HEK293 (cell line): Measurements from ENCODE around the gene SKP2.
A peak's percentile ranks its signal among the peaks of the same experiment; 100 is the strongest.

ENCODE experiments used
- CTCF ChIA-PET: fragments of 350-600 bp; formaldehyde crosslinking; extraction: SDS; loops from one replicate; lab custom pipeline; 2021; ENCODE audit warnings: antibody characterized with exemption; lab: Yijun Ruan, JAX
- POLR2A ChIA-PET: fragments of 300-600 bp; formaldehyde crosslinking; extraction: SDS; loops from one replicate; lab custom pipeline; 2020; ENCODE audit warnings: antibody characterized with exemption, inconsistent platforms; lab: Yijun Ruan, JAX
- H3K27ac ChIP-seq: fragments of 200-500 bp; sonication (Bioruptor generic); 2 replicates; pipeline ENCODE4 v1.5.1; 2014; ENCODE audit warnings: low read depth, low read length, control low read depth, inconsistent platforms; ENCODE audit errors: extremely low read depth
- H3K36me3 ChIP-seq, 2 experiments: fragments of 200-500 bp in 1 of 2; sonication (Bioruptor generic) in 1 of 2; 1 replicate in 1 of 2; 2 replicates in 1 of 2; pipeline ENCODE4 v1.5.1; 2014 to 2017; ENCODE audit warnings: inconsistent platforms in 2 of 2, low read length in 2 of 2; ENCODE audit not compliant: control insufficient read depth in 2 of 2, insufficient read depth in 1 of 2
- H3K4me1 ChIP-seq: fragments of 200-500 bp; sonication (Bioruptor generic); 2 replicates; pipeline ENCODE4 v1.5.1; 2014; ENCODE audit warnings: mild to moderate bottlenecking, low read length, inconsistent platforms; ENCODE audit not compliant: control insufficient read depth, insufficient read depth
- H3K4me3 ChIP-seq: 2 replicates; pipeline ENCODE4 v1.5.1; 2011; ENCODE audit warnings: low read depth, mild to moderate bottlenecking, control low read depth, low read length, moderate library complexity
- H3K9me3 ChIP-seq: fragments of 200-500 bp; sonication (Bioruptor generic); 2 replicates; pipeline ENCODE4 v1.5.1; 2014; ENCODE audit warnings: low read depth, low read length, inconsistent platforms; ENCODE audit not compliant: control insufficient read depth, insufficient read depth
- BCL11B ChIP-seq: fragments of 450-650 bp; formaldehyde crosslinking; IDR thresholded peaks from 2 replicates; pipeline ENCODE4 v1.5.1; 2016; ENCODE audit warnings: low read depth, missing biosample characterization, missing genetic modification characterization
- GLI4 ChIP-seq: fragments of 450-650 bp; formaldehyde crosslinking; IDR thresholded peaks from 2 replicates; pipeline ENCODE4 v1.5.1; 2016; ENCODE audit warnings: missing biosample characterization, missing genetic modification characterization
- HOXA7 ChIP-seq: sonication (generic); formaldehyde crosslinking; IDR thresholded peaks from 2 replicates; pipeline ENCODE4 v1.8.1; 2022; ENCODE audit warnings: missing genetic modification reagents, borderline replicate concordance
- KLF1 ChIP-seq: fragments of 450-650 bp; formaldehyde crosslinking; IDR thresholded peaks from 2 replicates; pipeline ENCODE4 v1.5.1; 2016; ENCODE audit warnings: missing biosample characterization, missing genetic modification characterization
- YY2 ChIP-seq: fragments of 450-650 bp; formaldehyde crosslinking; IDR thresholded peaks from 2 replicates; pipeline ENCODE4 v1.5.1; 2016; ENCODE audit warnings: missing biosample characterization, missing genetic modification characterization
- ZFHX2 ChIP-seq: fragments of 450-650 bp; formaldehyde crosslinking; conservative IDR thresholded peaks from 2 replicates; pipeline ENCODE4 v1.5.1; 2016; ENCODE audit warnings: missing biosample characterization, missing genetic modification characterization
- ZFP41 ChIP-seq: fragments of 450-650 bp; formaldehyde crosslinking; IDR thresholded peaks from 2 replicates; pipeline ENCODE4 v1.5.1; 2016; ENCODE audit warnings: missing biosample characterization, missing genetic modification characterization, borderline replicate concordance
- ZNF138 ChIP-seq: fragments of 450-650 bp; formaldehyde crosslinking; IDR thresholded peaks from 2 replicates; pipeline ENCODE4 v1.5.1; 2016; ENCODE audit warnings: missing biosample characterization, missing genetic modification characterization, borderline replicate concordance
- ZNF585B ChIP-seq: fragments of 450-650 bp; formaldehyde crosslinking; IDR thresholded peaks from 2 replicates; pipeline ENCODE4 v1.5.1; 2016; ENCODE audit warnings: missing biosample characterization, missing genetic modification characterization
- ZNF658 ChIP-seq: fragments of 450-650 bp; formaldehyde crosslinking; IDR thresholded peaks from 2 replicates; pipeline ENCODE4; 2016; ENCODE audit warnings: missing biosample characterization, missing genetic modification characterization
- ZSCAN23 ChIP-seq: fragments of 450-650 bp; formaldehyde crosslinking; IDR thresholded peaks from 2 replicates; pipeline ENCODE4 v1.5.1; 2016; ENCODE audit warnings: missing biosample characterization, missing genetic modification characterization
- TF ChIP-seq, protein P1 (sequence below): fragments of 450-650 bp; IDR thresholded peaks from 2 replicates; pipeline ENCODE4 v1.5.1; 2018; ENCODE audit warnings: missing biosample characterization, missing genetic modification characterization
- TF ChIP-seq, protein P2 (sequence below): fragments of 450-650 bp; formaldehyde crosslinking; IDR thresholded peaks from 2 replicates; pipeline ENCODE4 v1.5.1; 2016; ENCODE audit warnings: missing biosample characterization, missing genetic modification characterization, borderline replicate concordance
- TF ChIP-seq, protein P3 (sequence below): fragments of 450-650 bp; formaldehyde crosslinking; IDR thresholded peaks from 2 replicates; pipeline ENCODE4 v1.5.1; 2017; ENCODE audit warnings: missing biosample characterization, missing genetic modification characterization
- TF ChIP-seq, protein P4 (sequence below): fragments of 450-650 bp; formaldehyde crosslinking; IDR thresholded peaks from 2 replicates; pipeline ENCODE4 v1.5.1; 2016; ENCODE audit warnings: missing biosample characterization, missing genetic modification characterization, borderline replicate concordance
- TF ChIP-seq, protein P5 (sequence below): fragments of 450-650 bp; formaldehyde crosslinking; IDR thresholded peaks from 2 replicates; pipeline ENCODE4 v1.5.1; 2016; ENCODE audit warnings: missing biosample characterization, missing genetic modification characterization
- TF ChIP-seq, protein P6 (sequence below): fragments of 450-650 bp; formaldehyde crosslinking; IDR thresholded peaks from 2 replicates; pipeline ENCODE4 v1.5.1; 2017; ENCODE audit warnings: missing biosample characterization, missing genetic modification characterization
- TF ChIP-seq, protein P7 (sequence below): fragments of 450-650 bp; formaldehyde crosslinking; IDR thresholded peaks from 2 replicates; pipeline ENCODE4 v1.5.1; 2016; ENCODE audit warnings: missing biosample characterization, missing genetic modification characterization

Gene SKP2

DNA sequence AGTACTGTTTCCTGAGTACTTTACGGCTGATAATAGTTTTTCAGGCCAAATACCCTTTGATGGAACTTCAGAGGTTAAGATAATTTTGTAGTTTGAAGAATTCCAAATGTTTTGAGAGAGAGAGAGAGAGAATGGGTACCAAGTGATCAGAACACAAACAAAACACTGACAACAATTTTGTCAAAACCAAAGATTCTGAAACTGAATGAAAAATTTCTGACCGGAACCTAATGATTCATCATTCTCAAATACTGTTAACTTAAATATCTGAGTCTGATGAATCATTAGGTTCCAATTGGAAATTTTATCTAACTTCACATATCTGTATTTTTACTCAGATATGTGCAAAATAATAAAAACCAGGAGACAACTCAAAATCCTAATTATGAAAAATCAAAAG lies 4.2 kb upstream of the SKP2 start:
- CTCF ChIA-PET, result interaction anchor here (0.6 kb wide), 1 partner anchor 202 kb away, joined by 3 read pairs; no protein-coding TSS in a partner anchor

DNA sequence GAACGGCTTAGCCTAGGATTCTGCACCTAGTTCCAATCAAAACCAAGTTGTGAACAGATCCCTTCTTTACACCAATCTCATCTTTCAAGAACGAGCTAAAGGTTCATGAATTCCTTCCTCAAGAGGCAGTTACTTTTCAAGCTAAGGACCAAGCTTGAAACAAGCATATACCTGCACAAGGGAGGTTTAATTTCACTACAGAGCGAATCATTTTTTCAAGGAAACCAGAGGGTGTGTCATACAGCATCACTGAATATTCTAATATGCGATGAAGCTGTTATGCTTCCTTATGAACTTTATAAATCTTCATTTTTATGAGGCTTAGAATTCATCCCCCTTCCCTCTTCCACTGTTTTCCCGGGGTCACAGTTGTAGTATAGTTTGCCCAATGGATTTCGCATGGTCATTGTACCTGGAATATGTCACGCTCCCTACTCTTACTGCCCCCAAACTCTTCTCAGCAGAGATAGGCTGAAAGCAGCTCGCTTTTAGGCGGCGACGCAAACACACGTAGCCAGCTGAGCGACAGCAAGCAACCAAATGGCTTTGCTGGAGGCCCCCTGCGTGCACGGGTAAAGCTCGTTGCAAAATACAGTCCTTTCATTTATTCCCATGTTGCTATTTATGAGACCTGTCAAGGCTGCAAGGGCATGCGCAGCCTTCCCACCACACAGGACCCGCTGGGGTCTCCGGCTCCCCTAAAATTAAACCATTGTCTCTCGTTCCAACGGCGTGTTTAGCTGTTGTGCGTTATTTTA lies 1.1 kb upstream of the SKP2 start:
- Histone ChIP-seq H3K4me3 (peak overlapping the region; percentile 90), H3K27ac (peak overlapping the region; percentile 69), H3K9me3 (no peaks in the 10 kb centered on the region), H3K4me1 (peaks cover 11% of the 10 kb centered on the region), H3K36me3 (peaks cover 0 to 31% of the 10 kb centered on the region in 2 experiments; a peak in 2 of 3 replicates)
- ChIA-PET POLR2A (interaction anchor here (0.8 to 3.7 kb wide), 6 partner anchors 9 to 91 kb away, joined by 3 to 19 read pairs (median 6); partner anchors contain the start of gene NADK2), CTCF (interaction anchor here (0.6 to 3.5 kb wide), 8 partner anchors 19 to 542 kb away, joined by 3 to 13 read pairs (median 4); no protein-coding TSS in a partner anchor)
- TF ChIP-seq, protein P1, sequence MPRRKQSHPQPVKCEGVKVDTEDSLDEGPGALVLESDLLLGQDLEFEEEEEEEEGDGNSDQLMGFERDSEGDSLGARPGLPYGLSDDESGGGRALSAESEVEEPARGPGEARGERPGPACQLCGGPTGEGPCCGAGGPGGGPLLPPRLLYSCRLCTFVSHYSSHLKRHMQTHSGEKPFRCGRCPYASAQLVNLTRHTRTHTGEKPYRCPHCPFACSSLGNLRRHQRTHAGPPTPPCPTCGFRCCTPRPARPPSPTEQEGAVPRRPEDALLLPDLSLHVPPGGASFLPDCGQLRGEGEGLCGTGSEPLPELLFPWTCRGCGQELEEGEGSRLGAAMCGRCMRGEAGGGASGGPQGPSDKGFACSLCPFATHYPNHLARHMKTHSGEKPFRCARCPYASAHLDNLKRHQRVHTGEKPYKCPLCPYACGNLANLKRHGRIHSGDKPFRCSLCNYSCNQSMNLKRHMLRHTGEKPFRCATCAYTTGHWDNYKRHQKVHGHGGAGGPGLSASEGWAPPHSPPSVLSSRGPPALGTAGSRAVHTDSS (tag by site-specific recombination), result no peak
- TF ChIP-seq, protein P2, sequence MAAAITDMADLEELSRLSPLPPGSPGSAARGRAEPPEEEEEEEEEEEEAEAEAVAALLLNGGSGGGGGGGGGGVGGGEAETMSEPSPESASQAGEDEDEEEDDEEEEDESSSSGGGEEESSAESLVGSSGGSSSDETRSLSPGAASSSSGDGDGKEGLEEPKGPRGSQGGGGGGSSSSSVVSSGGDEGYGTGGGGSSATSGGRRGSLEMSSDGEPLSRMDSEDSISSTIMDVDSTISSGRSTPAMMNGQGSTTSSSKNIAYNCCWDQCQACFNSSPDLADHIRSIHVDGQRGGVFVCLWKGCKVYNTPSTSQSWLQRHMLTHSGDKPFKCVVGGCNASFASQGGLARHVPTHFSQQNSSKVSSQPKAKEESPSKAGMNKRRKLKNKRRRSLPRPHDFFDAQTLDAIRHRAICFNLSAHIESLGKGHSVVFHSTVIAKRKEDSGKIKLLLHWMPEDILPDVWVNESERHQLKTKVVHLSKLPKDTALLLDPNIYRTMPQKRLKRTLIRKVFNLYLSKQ (tag by site-specific recombination), result no peak
- TF ChIP-seq, protein P3, sequence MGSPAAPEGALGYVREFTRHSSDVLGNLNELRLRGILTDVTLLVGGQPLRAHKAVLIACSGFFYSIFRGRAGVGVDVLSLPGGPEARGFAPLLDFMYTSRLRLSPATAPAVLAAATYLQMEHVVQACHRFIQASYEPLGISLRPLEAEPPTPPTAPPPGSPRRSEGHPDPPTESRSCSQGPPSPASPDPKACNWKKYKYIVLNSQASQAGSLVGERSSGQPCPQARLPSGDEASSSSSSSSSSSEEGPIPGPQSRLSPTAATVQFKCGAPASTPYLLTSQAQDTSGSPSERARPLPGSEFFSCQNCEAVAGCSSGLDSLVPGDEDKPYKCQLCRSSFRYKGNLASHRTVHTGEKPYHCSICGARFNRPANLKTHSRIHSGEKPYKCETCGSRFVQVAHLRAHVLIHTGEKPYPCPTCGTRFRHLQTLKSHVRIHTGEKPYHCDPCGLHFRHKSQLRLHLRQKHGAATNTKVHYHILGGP (tag by site-specific recombination), result no peak
- TF ChIP-seq, protein P4, sequence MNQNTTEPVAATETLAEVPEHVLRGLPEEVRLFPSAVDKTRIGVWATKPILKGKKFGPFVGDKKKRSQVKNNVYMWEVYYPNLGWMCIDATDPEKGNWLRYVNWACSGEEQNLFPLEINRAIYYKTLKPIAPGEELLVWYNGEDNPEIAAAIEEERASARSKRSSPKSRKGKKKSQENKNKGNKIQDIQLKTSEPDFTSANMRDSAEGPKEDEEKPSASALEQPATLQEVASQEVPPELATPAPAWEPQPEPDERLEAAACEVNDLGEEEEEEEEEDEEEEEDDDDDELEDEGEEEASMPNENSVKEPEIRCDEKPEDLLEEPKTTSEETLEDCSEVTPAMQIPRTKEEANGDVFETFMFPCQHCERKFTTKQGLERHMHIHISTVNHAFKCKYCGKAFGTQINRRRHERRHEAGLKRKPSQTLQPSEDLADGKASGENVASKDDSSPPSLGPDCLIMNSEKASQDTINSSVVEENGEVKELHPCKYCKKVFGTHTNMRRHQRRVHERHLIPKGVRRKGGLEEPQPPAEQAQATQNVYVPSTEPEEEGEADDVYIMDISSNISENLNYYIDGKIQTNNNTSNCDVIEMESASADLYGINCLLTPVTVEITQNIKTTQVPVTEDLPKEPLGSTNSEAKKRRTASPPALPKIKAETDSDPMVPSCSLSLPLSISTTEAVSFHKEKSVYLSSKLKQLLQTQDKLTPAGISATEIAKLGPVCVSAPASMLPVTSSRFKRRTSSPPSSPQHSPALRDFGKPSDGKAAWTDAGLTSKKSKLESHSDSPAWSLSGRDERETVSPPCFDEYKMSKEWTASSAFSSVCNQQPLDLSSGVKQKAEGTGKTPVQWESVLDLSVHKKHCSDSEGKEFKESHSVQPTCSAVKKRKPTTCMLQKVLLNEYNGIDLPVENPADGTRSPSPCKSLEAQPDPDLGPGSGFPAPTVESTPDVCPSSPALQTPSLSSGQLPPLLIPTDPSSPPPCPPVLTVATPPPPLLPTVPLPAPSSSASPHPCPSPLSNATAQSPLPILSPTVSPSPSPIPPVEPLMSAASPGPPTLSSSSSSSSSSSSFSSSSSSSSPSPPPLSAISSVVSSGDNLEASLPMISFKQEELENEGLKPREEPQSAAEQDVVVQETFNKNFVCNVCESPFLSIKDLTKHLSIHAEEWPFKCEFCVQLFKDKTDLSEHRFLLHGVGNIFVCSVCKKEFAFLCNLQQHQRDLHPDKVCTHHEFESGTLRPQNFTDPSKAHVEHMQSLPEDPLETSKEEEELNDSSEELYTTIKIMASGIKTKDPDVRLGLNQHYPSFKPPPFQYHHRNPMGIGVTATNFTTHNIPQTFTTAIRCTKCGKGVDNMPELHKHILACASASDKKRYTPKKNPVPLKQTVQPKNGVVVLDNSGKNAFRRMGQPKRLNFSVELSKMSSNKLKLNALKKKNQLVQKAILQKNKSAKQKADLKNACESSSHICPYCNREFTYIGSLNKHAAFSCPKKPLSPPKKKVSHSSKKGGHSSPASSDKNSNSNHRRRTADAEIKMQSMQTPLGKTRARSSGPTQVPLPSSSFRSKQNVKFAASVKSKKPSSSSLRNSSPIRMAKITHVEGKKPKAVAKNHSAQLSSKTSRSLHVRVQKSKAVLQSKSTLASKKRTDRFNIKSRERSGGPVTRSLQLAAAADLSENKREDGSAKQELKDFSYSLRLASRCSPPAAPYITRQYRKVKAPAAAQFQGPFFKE (tag by site-specific recombination), result no peak
- no peak for TF ChIP-seq BCL11B (tag by site-specific recombination)
- TF ChIP-seq ZFP41 (tag by site-specific recombination), result no peak
- no peak for TF ChIP-seq ZNF658
- TF ChIP-seq ZFHX2 (tag by site-specific recombination), result no peak
- TF ChIP-seq ZNF138, result no peak

More for the DNA sequence above, 4.2 kb upstream of the SKP2 start:
- Histone ChIP-seq H3K36me3 (peaks cover 1 to 6% of the 10 kb centered on the region in 2 experiments; a peak in 2 of 3 replicates), H3K4me1 (peaks cover 8% of the 10 kb centered on the region; the same call in 1 of the 2 replicates), H3K27ac (no peak overlapping the region), H3K4me3 (no peak overlapping the region), H3K9me3 (no peaks in the 10 kb centered on the region)
- POLR2A ChIA-PET, result no interaction called here
- TF ChIP-seq, protein P5, sequence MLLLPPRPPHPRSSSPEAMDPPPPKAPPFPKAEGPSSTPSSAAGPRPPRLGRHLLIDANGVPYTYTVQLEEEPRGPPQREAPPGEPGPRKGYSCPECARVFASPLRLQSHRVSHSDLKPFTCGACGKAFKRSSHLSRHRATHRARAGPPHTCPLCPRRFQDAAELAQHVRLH, result no peak
- TF ChIP-seq YY2 (tag by site-specific recombination) (no peak), ZSCAN23 (tag by site-specific recombination) (no peak), KLF1 (no peak), HOXA7 (CRISPR knock-in tag) (no peak), GLI4 (tag by site-specific recombination) (no peak), ZNF585B (tag by site-specific recombination) (no peak)
- TF ChIP-seq, protein P6, sequence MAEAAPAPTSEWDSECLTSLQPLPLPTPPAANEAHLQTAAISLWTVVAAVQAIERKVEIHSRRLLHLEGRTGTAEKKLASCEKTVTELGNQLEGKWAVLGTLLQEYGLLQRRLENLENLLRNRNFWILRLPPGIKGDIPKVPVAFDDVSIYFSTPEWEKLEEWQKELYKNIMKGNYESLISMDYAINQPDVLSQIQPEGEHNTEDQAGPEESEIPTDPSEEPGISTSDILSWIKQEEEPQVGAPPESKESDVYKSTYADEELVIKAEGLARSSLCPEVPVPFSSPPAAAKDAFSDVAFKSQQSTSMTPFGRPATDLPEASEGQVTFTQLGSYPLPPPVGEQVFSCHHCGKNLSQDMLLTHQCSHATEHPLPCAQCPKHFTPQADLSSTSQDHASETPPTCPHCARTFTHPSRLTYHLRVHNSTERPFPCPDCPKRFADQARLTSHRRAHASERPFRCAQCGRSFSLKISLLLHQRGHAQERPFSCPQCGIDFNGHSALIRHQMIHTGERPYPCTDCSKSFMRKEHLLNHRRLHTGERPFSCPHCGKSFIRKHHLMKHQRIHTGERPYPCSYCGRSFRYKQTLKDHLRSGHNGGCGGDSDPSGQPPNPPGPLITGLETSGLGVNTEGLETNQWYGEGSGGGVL (tag by site-specific recombination), result no peak
- TF ChIP-seq, protein P7, sequence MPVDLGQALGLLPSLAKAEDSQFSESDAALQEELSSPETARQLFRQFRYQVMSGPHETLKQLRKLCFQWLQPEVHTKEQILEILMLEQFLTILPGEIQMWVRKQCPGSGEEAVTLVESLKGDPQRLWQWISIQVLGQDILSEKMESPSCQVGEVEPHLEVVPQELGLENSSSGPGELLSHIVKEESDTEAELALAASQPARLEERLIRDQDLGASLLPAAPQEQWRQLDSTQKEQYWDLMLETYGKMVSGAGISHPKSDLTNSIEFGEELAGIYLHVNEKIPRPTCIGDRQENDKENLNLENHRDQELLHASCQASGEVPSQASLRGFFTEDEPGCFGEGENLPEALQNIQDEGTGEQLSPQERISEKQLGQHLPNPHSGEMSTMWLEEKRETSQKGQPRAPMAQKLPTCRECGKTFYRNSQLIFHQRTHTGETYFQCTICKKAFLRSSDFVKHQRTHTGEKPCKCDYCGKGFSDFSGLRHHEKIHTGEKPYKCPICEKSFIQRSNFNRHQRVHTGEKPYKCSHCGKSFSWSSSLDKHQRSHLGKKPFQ, result no peak
